M059J (cell line): ENCODE results near the gene WBP1. TPM values are rescaled to one million over a fixed set of nuclear protein-coding genes. Genes with fewer than 3 reads are reported as not detected.
"Not testable (repeated sequence)": the region's sequence is repeated elsewhere in the genome, so short reads cannot be mapped to it uniquely, and the experiment has no call there.

Source experiments
- DNase-seq: peaks from one replicate; pipeline ENCODE4 v3.0.0-alpha.2; 2012; ENCODE audit warnings: low read depth
- total RNA-seq: library from RNA; depleted of rRNA; stranded (reverse); fragments of >200 nt; shearing (Covaris generic); gene quantifications from 2 replicates; pipeline ENCODE4 v1.2.3, GENCODE V29; 2014

WBP1 gene
- total RNA-seq, 1 experiment from 2014 or later = 55.7 TPM

- peak; percentile 94 for DNase-seq
Measured at GRCh38 chr2:74482801-74483674, 24.8 kb downstream of the WBP1 start, which contains the start of the genes CCDC142 and TTC31. Gene CCDC142, minus strand, starts transcription at chr2:74482998. Its CDS starts 161 bp downstream, at chr2:74482837. Gene TTC31, plus strand, starts transcription at chr2:74483081. Its CDS starts 15 bp downstream, at chr2:74483096.

GRCh38 chr2:74483675-74484164 lies 25.5 kb downstream of the WBP1 start:
- not testable (repeated sequence) for DNase-seq

- no peak for DNase-seq
Measured at GRCh38 chr2:74486141-74486540, 27.9 kb downstream of the WBP1 start.

- DNase-seq = no peak
Measured at GRCh38 chr2:74488643-74489481, 30.6 kb downstream of the WBP1 start.

GRCh38 chr2:74489906-74490305 lies 31.7 kb downstream of the WBP1 start:
- no peak for DNase-seq

- no peak for DNase-seq
Measured at GRCh38 chr2:74491648-74492544, 33.7 kb downstream of the WBP1 start.

- DNase-seq = peak; percentile 46
Measured at GRCh38 chr2:74493546-74493945, 35.3 kb downstream of the WBP1 start.

GRCh38 chr2:74495440-74495839 lies 37.2 kb downstream of the WBP1 start:
- no peak for DNase-seq

GRCh38 chr2:74496997-74497776 lies 38.9 kb downstream of the WBP1 start:
- DNase-seq = no peak

GRCh38 chr2:74497777-74498499 lies 39.7 kb downstream of the WBP1 start:
- peak; percentile 24 for DNase-seq

- peak; percentile 65 for DNase-seq
Measured at GRCh38 chr2:74498500-74499266, 40.4 kb downstream of the WBP1 start.

GRCh38 chr2:74499267-74499939 lies 41.2 kb downstream of the WBP1 start, which contains the start of gene LBX2:
Gene LBX2, minus strand, starts transcription at chr2:74499603. Its CDS starts 66 bp downstream, at chr2:74499537.
- DNase-seq = no peak

GRCh38 chr2:74499940-74500577 lies 41.8 kb downstream of the WBP1 start:
- no peak for DNase-seq

- no peak for DNase-seq
Measured at GRCh38 chr2:74500578-74500946, 42.3 kb downstream of the WBP1 start.

- DNase-seq = no peak
Measured at GRCh38 chr2:74501335-74502071, 43.3 kb downstream of the WBP1 start.

GRCh38 chr2:74502147-74502719 lies 44.0 kb downstream of the WBP1 start:
- DNase-seq = no peak
